MCF 10A (cell line): ENCODE results near the gene PDZD4. TPM values are rescaled to one million over a fixed set of nuclear protein-coding genes. Genes with fewer than 3 reads are reported as not detected.

Experiments used
- BruUV-seq: library from RNA; stranded (reverse); fragments of 400-500 nt; replicated peaks from 2 replicates; lab custom pipeline; 2021; lab: Mats Ljungman, UMichigan
- CTCF ChIA-PET: fragments of 300-600 bp; sonication (Branson Sonifier 250); formaldehyde crosslinking; extraction: SDS; loops from one replicate; lab custom pipeline; 2021; ENCODE audit warnings: antibody characterized with exemption, inconsistent platforms; lab: Yijun Ruan, JAX
- POLR2A ChIA-PET: fragments of 300-600, 350-650 bp; sonication (Branson Sonifier 250); formaldehyde crosslinking; extraction: SDS; loops from one replicate; lab custom pipeline; 2020; ENCODE audit warnings: antibody characterized with exemption, inconsistent platforms; lab: Yijun Ruan, JAX
- DNase-seq: peaks from one replicate; pipeline ENCODE4 v3.0.0-alpha.2; 2018; ENCODE audit not compliant: unreplicated experiment
- H3K27ac Mint-ChIP-seq: one replicate; pipeline ENCODE4 v1.8.0; 2022; ENCODE audit warnings: mild to moderate bottlenecking, low read depth, mixed read lengths; ENCODE audit not compliant: unreplicated experiment
- H3K27me3 Mint-ChIP-seq: one replicate; pipeline ENCODE4 v1.8.0; 2022; ENCODE audit warnings: mixed read lengths; ENCODE audit not compliant: insufficient read depth, unreplicated experiment
- H3K36me3 Mint-ChIP-seq: one replicate; pipeline ENCODE4 v1.8.0; 2022; ENCODE audit warnings: mild to moderate bottlenecking, moderate library complexity, mixed read lengths; ENCODE audit not compliant: insufficient read depth, unreplicated experiment
- H3K4me1 Mint-ChIP-seq: one replicate; pipeline ENCODE4 v1.8.0; 2022; ENCODE audit warnings: mixed read lengths; ENCODE audit not compliant: insufficient read depth, unreplicated experiment
- H3K4me3 Mint-ChIP-seq: one replicate; pipeline ENCODE4 v1.8.0; 2022; ENCODE audit warnings: mild to moderate bottlenecking, moderate library complexity, mixed read lengths; ENCODE audit not compliant: unreplicated experiment
- H3K9me3 Mint-ChIP-seq: one replicate; pipeline ENCODE4 v1.8.0; 2022; ENCODE audit warnings: mixed read lengths; ENCODE audit not compliant: unreplicated experiment
- CTCF ChIP-seq: fragments of 200-600 bp; IDR thresholded peaks from one replicate; pipeline ENCODE4 v1.8.0; 2022; ENCODE audit warnings: antibody characterized with exemption, mild to moderate bottlenecking; ENCODE audit not compliant: unreplicated experiment
- intact Hi-C: fragments of 100-400 bp; cut with micrococcal nuclease; formaldehyde crosslinking; loops from 2 replicates; pipeline ENCODE4 v1.14.1; 2022
- total RNA-seq: library from RNA; stranded (reverse); gene quantifications from 2 replicates; pipeline ENCODE4 v1.2.3, GENCODE V29; 2022

Gene PDZD4
- total RNA-seq, 1 experiment from 2014 or later: not detected

- no peak for DNase-seq
- H3K27me3 Mint-ChIP-seq: no peaks in the 10 kb centered on the region
- H3K4me1 Mint-ChIP-seq: no peaks in the 10 kb centered on the region
- POLR2A ChIA-PET: interaction anchor here (0.9 kb wide), 1 partner anchor 135 kb away, joined by 4 read pairs; the partner anchor contains the start of gene NAA10
- intact Hi-C loops: no loop called here
- BruUV-seq: no TSS peak
- H3K4me3 Mint-ChIP-seq: no peak overlapping the region
- H3K36me3 Mint-ChIP-seq: peaks cover 22% of the 10 kb centered on the region
- TF ChIP-seq CTCF: no peak
- CTCF ChIA-PET: no interaction called here
- H3K9me3 Mint-ChIP-seq: no peaks in the 10 kb centered on the region
- no peak overlapping the region for H3K27ac Mint-ChIP-seq
Observed at GRCh38 chrX:153800177-153800722, 30.1 kb downstream of the PDZD4 start.

GRCh38 chrX:153799326-153799725 lies 31.0 kb downstream of the PDZD4 start:
- Mint-ChIP-seq H3K4me3 (no peak overlapping the region), H3K27ac (no peak overlapping the region), H3K27me3 (no peaks in the 10 kb centered on the region), H3K36me3 (peaks cover 22% of the 10 kb centered on the region), H3K9me3 (no peaks in the 10 kb centered on the region), H3K4me1 (no peaks in the 10 kb centered on the region)
- intact Hi-C loops: no loop called here
- DNase-seq: no peak
- TF ChIP-seq CTCF: no peak
- CTCF ChIA-PET: no interaction called here
- no TSS peak for BruUV-seq
- POLR2A ChIA-PET: interaction anchor here (0.9 kb wide), 1 partner anchor 136 kb away, joined by 4 read pairs; the partner anchor contains the start of gene NAA10

- H3K36me3 Mint-ChIP-seq: peaks cover 22% of the 10 kb centered on the region
- H3K4me1 Mint-ChIP-seq: no peaks in the 10 kb centered on the region
- no peak overlapping the region for H3K27ac Mint-ChIP-seq
- intact Hi-C loops: no loop called here
- CTCF ChIA-PET: no interaction called here
- no peaks in the 10 kb centered on the region for H3K9me3 Mint-ChIP-seq
- BruUV-seq: no TSS peak
- no peak for DNase-seq
- no peak for TF ChIP-seq CTCF
- POLR2A ChIA-PET: no interaction called here
- H3K4me3 Mint-ChIP-seq: no peak overlapping the region
- H3K27me3 Mint-ChIP-seq: no peaks in the 10 kb centered on the region
Observed at GRCh38 chrX:153797415-153798015, 32.8 kb downstream of the PDZD4 start.

- H3K4me1 Mint-ChIP-seq: no peaks in the 10 kb centered on the region
- POLR2A ChIA-PET: interaction anchor here (0.7 to 3.1 kb wide), 9 partner anchors 29 to 214 kb away, joined by 3 to 25 read pairs (median 4); no protein-coding TSS in a partner anchor
- TF ChIP-seq CTCF: no peak
- intact Hi-C loops: loop anchor here (2.0 kb wide), 1 partner anchor 70 kb away; the partner anchor contains the start of genes ABCD1 and BCAP31
- no peaks in the 10 kb centered on the region for H3K27me3 Mint-ChIP-seq
- H3K27ac Mint-ChIP-seq: peak overlapping the region; percentile 91
- no peak for DNase-seq
- peaks cover 22% of the 10 kb centered on the region for H3K36me3 Mint-ChIP-seq
- H3K4me3 Mint-ChIP-seq: peak overlapping the region; percentile 91
- CTCF ChIA-PET: no interaction called here
- BruUV-seq: TSS peak; percentile 78
- H3K9me3 Mint-ChIP-seq: no peaks in the 10 kb centered on the region
Observed at GRCh38 chrX:153794897-153795816, 35.2 kb downstream of the PDZD4 start.
